Measurements from ENCODE around the gene KRTDAP.

GRCh38 chr19:35517342-35517741 lies 27.1 kb upstream of the KRTDAP start:
- no peak for TF ChIP-seq CTCF (IDR thresholded peaks at IDR 0.05)
- TF ChIP-seq MEF2A (IDR thresholded peaks at IDR 0.05; ENCODE audit: borderline replicate concordance, low read depth), result no peak
- TF ChIP-seq ZBTB33 (IDR thresholded peaks at IDR 0.05; ENCODE audit: borderline replicate concordance, low read depth), result no peak
- TF ChIP-seq SIN3A (IDR thresholded peaks at IDR 0.05; ENCODE audit: borderline replicate concordance, low read depth, low read length), result no peak
- no peak for TF ChIP-seq USF1 (IDR thresholded peaks at IDR 0.05; ENCODE audit: borderline replicate concordance, low read depth)
- TF ChIP-seq JUND (IDR thresholded peaks at IDR 0.05), result no peak

Measured in SK-N-SH (cell line).